Endodermal cell (in vitro differentiated cells): ENCODE data around the gene ITK. TPM values are rescaled to one million over a fixed set of nuclear protein-coding genes. Genes with fewer than 3 reads are reported as not detected.

Experiments used
- DNase-seq: peaks from one replicate; pipeline ENCODE4 v3.0.0-alpha.2; 2017
- H3K27ac ChIP-seq: 2 replicates; pipeline ENCODE4 v1.5.1; 2013; ENCODE audit warnings: mild to moderate bottlenecking, low read depth, low read length, moderate library complexity
- H3K27me3 ChIP-seq: 2 replicates; pipeline ENCODE4 v1.6.1; 2013; ENCODE audit warnings: mild to moderate bottlenecking, low read length, moderate library complexity; ENCODE audit not compliant: insufficient read depth, control insufficient read depth, poor library complexity, severe bottlenecking
- H3K36me3 ChIP-seq: 2 replicates; pipeline ENCODE4 v1.7.0; 2013; ENCODE audit warnings: mild to moderate bottlenecking, low read length, moderate library complexity; ENCODE audit not compliant: control insufficient read depth, insufficient read depth
- H3K4me1 ChIP-seq: one replicate; pipeline ENCODE4 v1.7.0; 2013; ENCODE audit warnings: low read length; ENCODE audit not compliant: control insufficient read depth, insufficient read depth
- H3K4me3 ChIP-seq: 2 replicates; pipeline ENCODE4 v1.5.1; 2013; ENCODE audit warnings: mild to moderate bottlenecking, low read length, moderate library complexity
- H3K9ac ChIP-seq: 2 replicates; pipeline ENCODE4 v1.6.1; 2013; ENCODE audit warnings: mild to moderate bottlenecking, low read length, moderate library complexity; ENCODE audit not compliant: poor library complexity, severe bottlenecking; ENCODE audit errors: extremely low read depth
- H3K9me3 ChIP-seq: 2 replicates; pipeline ENCODE4 v1.6.1; 2013; ENCODE audit warnings: mild to moderate bottlenecking, low read length, moderate library complexity; ENCODE audit not compliant: control insufficient read depth
- H3K27ac Mint-ChIP-seq: 2 replicates; pipeline ENCODE4 v1.8.0; 2020; ENCODE audit warnings: mixed read lengths
- H3K27me3 Mint-ChIP-seq: 2 replicates; pipeline ENCODE4 v1.8.0; 2021; ENCODE audit warnings: mild to moderate bottlenecking, mixed read lengths; ENCODE audit not compliant: insufficient read depth
- H3K36me3 Mint-ChIP-seq: 2 replicates; pipeline ENCODE4 v1.8.0; 2020; ENCODE audit warnings: low read depth, mixed read lengths
- H3K4me1 Mint-ChIP-seq: 2 replicates; pipeline ENCODE4 v1.8.0; 2020; ENCODE audit warnings: mixed read lengths
- H3K4me3 Mint-ChIP-seq: 2 replicates; pipeline ENCODE4 v1.8.0; 2020; ENCODE audit warnings: mild to moderate bottlenecking, moderate library complexity, mixed read lengths
- H3K9me3 Mint-ChIP-seq: 2 replicates; pipeline ENCODE4 v1.8.0; 2020; ENCODE audit warnings: mild to moderate bottlenecking, mixed read lengths
- CTCF ChIP-seq: fragments of 200-600 bp; sonication (generic); conservative IDR thresholded peaks from 2 replicates; pipeline ENCODE4 v1.5.0; 2021; ENCODE audit warnings: antibody characterized with exemption, mild to moderate bottlenecking
- WGBS, 2 experiments: methylation state at CpG; one replicate each; pipeline versions ENCODE4 v1.1.5 to v1.1.7; 2013; ENCODE audit warnings: missing lambda C conversion rate in 2 of 2, mixed read lengths in 1 of 2; ENCODE audit not compliant: insufficient coverage in 1 of 2, insufficient read length in 1 of 2; 5-methylcytosine and 5-hydroxymethylcytosine counted together
- total RNA-seq, 2 donors: library from RNA; stranded (reverse); fragmentation: NEBNext Ultra II Directional in 1 of 2; extraction: Animal tissue kit (Norgen Biotek cat#: 25700) in 1 of 2; gene quantifications; 2 replicates in 1 of 2; 3 replicates in 1 of 2; pipeline ENCODE4 v1.2.1, GENCODE V29; 2021

Gene ITK
- total RNA-seq, 2 donors from 2014 or later = 0.31 to 0.38 TPM

GRCh38 chr5:157212307-157212706, 31.7 kb downstream of the ITK start:
- no peaks in the 10 kb centered on the region for H3K9me3 ChIP-seq
- no peak overlapping the region for H3K27ac ChIP-seq
- Mint-ChIP-seq H3K27ac (no peak overlapping the region), H3K27me3 (no peaks in the 10 kb centered on the region), H3K9me3 (no peaks in the 10 kb centered on the region), H3K4me1 (no peaks in the 10 kb centered on the region), H3K4me3 (no peak overlapping the region), H3K36me3 (no peaks in the 10 kb centered on the region)
- no peak overlapping the region for H3K4me3 ChIP-seq
- 88 to 94% methylated on average over 5 of the region's 5 CpGs for WGBS, 2 experiments
- H3K9ac ChIP-seq = no peak overlapping the region
- no peak for TF ChIP-seq CTCF
- no peak for DNase-seq
- H3K4me1 ChIP-seq = no peaks in the 10 kb centered on the region
- H3K27me3 ChIP-seq = no peaks in the 10 kb centered on the region
- no peaks in the 10 kb centered on the region for H3K36me3 ChIP-seq

GRCh38 chr5:157213527-157214243, 33.0 kb downstream of the ITK start:
- Mint-ChIP-seq H3K27me3 (no peaks in the 10 kb centered on the region), H3K9me3 (no peaks in the 10 kb centered on the region), H3K36me3 (no peaks in the 10 kb centered on the region), H3K27ac (no peak overlapping the region), H3K4me3 (no peak overlapping the region), H3K4me1 (no peaks in the 10 kb centered on the region)
- H3K4me3 ChIP-seq = no peak overlapping the region
- no peaks in the 10 kb centered on the region for H3K36me3 ChIP-seq
- DNase-seq = no peak
- H3K27me3 ChIP-seq = no peaks in the 10 kb centered on the region
- no peaks in the 10 kb centered on the region for H3K9me3 ChIP-seq
- WGBS, 2 experiments = 89 to 92% methylated on average over 7 of the region's 7 CpGs
- no peak overlapping the region for H3K27ac ChIP-seq
- no peak overlapping the region for H3K9ac ChIP-seq
- no peaks in the 10 kb centered on the region for H3K4me1 ChIP-seq
- TF ChIP-seq CTCF = no peak

- H3K9me3 ChIP-seq = no peaks in the 10 kb centered on the region
- H3K27ac ChIP-seq = no peak overlapping the region
- no peak overlapping the region for H3K27ac Mint-ChIP-seq
- H3K4me3 Mint-ChIP-seq = no peak overlapping the region
- no peaks in the 10 kb centered on the region for H3K9me3 Mint-ChIP-seq
- no peaks in the 10 kb centered on the region for H3K36me3 Mint-ChIP-seq
- no peak for TF ChIP-seq CTCF
- no peaks in the 10 kb centered on the region for H3K4me1 ChIP-seq
- no peaks in the 10 kb centered on the region for H3K27me3 ChIP-seq
- no peaks in the 10 kb centered on the region for H3K27me3 Mint-ChIP-seq
- H3K4me3 ChIP-seq = no peak overlapping the region
- H3K36me3 ChIP-seq = no peaks in the 10 kb centered on the region
- H3K4me1 Mint-ChIP-seq = no peaks in the 10 kb centered on the region
- no peak overlapping the region for H3K9ac ChIP-seq
- no peak for DNase-seq
Observed at GRCh38 chr5:157214415-157214814, 33.8 kb downstream of the ITK start.
